ENCODE results near the gene ANKRD63. TPM values are rescaled to one million over a fixed set of nuclear protein-coding genes. Genes with fewer than 3 reads are reported as not detected.

Gene ANKRD63
- total and polyA plus RNA-seq, 2 of the 13 experiments (the other 11 are each of a cell fraction or from before 2014, with no cell fraction given), result not detected

GRCh38 chr15:40280260-40281056, 2.4 kb downstream of the ANKRD63 start:
- Histone ChIP-seq H3K4me1 (ENCODE audit: insufficient read depth, low read length) (peaks cover 20% of the 10 kb centered on the region), H3K9ac (ENCODE audit: insufficient read depth, low read depth, low read length) (no peak overlapping the region), H3K4me3 (replicated peaks in 1 of 3; ENCODE audit: insufficient read depth in 1 of 3, low read depth in 2 of 3, low read length in 3 of 3) (no peak overlapping the region), H3K27me3 (ENCODE audit: control insufficient read depth in 1 of 2, insufficient read depth in 2 of 2, low read length in 2 of 2) (peaks cover 5 to 64% of the 10 kb centered on the region in 2 experiments), H3K79me2 (ENCODE audit: insufficient read depth, low read length) (no peaks in the 10 kb centered on the region), H3K36me3 (replicated peaks in 1 of 2; ENCODE audit: control insufficient read depth in 1 of 2, insufficient read depth in 2 of 2, low read length in 2 of 2) (no peaks in the 10 kb centered on the region), H2AFZ (ENCODE audit: low read length) (no peak overlapping the region), H4K20me1 (ENCODE audit: insufficient read depth, low read length) (no peaks in the 10 kb centered on the region), H3K27ac (ENCODE audit: extremely low read length, insufficient read depth, low read length) (no peak overlapping the region), H3K4me2 (ENCODE audit: low read depth, low read length) (no peak overlapping the region), H3K9me3 (ENCODE audit: low read length) (no peaks in the 10 kb centered on the region)
- ChIA-PET POLR2A (no interaction called here), CTCF (ENCODE audit: low intra/inter-chr PET ratio, low total read pairs) (interaction anchor here (2.2 to 2.3 kb wide), 2 partner anchors 30 to 141 kb away, joined by 8 to 17 read pairs; no protein-coding TSS in a partner anchor)
- intact Hi-C loops (cut with micrococcal nuclease; ENCODE audit: unreplicated experiment), result no loop called here
- FAIRE-seq, result no peak
- DNase-seq (ENCODE audit: low spot score), result no peak
- in situ Hi-C loops (cut with HindIII; ENCODE audit: extremely low pct_ligation_motif_present, low pct_unique_long_range_greater_than_20kb), result no loop called here
- BruUV-seq (replicated peaks), result no TSS peak
- no peak for ATAC-seq
- WGBS (ENCODE audit: low lambda C conversion rate), result 69% methylated on average over 30 of the region's 30 CpGs
- TF ChIP-seq TCF7 (IDR thresholded peaks at IDR 0.05; ENCODE audit: low read depth), result no peak
- no peak for TF ChIP-seq SSRP1 (CRISPR knock-in tag; IDR thresholded peaks at IDR 0.05)
- TF ChIP-seq GLMP (CRISPR knock-in tag; IDR thresholded peaks at IDR 0.05; ENCODE audit: borderline replicate concordance), result no peak
- no peak for TF ChIP-seq ARID2 (CRISPR knock-in tag; IDR thresholded peaks at IDR 0.05; ENCODE audit: borderline replicate concordance)
- TF ChIP-seq MIER3 (CRISPR knock-in tag; IDR thresholded peaks at IDR 0.05; ENCODE audit: borderline replicate concordance), result no peak
- no peak for TF ChIP-seq ZNF496 (CRISPR knock-in tag; IDR thresholded peaks at IDR 0.05; ENCODE audit: insufficient replicate concordance)
- no peak for TF ChIP-seq TFE3 (CRISPR knock-in tag; IDR thresholded peaks at IDR 0.05)
- TF ChIP-seq ZBTB8A (CRISPR knock-in tag; IDR thresholded peaks at IDR 0.05; ENCODE audit: borderline replicate concordance, low read depth), result no peak
- TF ChIP-seq ZNF883 (CRISPR knock-in tag; IDR thresholded peaks at IDR 0.05; ENCODE audit: not compliant biosample characterization), result no peak
- TF ChIP-seq FOSL2 (CRISPR knock-in tag; IDR thresholded peaks at IDR 0.05), result no peak
- no peak for TF ChIP-seq RNF219 (CRISPR knock-in tag; IDR thresholded peaks at IDR 0.05)
- no peak for TF ChIP-seq SOX6 (IDR thresholded peaks at IDR 0.05)
- TF ChIP-seq SOX6 (CRISPR knock-in tag; IDR thresholded peaks at IDR 0.05), result no peak
- TF ChIP-seq AKNA (CRISPR knock-in tag; IDR thresholded peaks at IDR 0.05; ENCODE audit: borderline replicate concordance), result no peak
